Measurements from ENCODE around the gene NXPE3.

The NXPE3 gene

DNA sequence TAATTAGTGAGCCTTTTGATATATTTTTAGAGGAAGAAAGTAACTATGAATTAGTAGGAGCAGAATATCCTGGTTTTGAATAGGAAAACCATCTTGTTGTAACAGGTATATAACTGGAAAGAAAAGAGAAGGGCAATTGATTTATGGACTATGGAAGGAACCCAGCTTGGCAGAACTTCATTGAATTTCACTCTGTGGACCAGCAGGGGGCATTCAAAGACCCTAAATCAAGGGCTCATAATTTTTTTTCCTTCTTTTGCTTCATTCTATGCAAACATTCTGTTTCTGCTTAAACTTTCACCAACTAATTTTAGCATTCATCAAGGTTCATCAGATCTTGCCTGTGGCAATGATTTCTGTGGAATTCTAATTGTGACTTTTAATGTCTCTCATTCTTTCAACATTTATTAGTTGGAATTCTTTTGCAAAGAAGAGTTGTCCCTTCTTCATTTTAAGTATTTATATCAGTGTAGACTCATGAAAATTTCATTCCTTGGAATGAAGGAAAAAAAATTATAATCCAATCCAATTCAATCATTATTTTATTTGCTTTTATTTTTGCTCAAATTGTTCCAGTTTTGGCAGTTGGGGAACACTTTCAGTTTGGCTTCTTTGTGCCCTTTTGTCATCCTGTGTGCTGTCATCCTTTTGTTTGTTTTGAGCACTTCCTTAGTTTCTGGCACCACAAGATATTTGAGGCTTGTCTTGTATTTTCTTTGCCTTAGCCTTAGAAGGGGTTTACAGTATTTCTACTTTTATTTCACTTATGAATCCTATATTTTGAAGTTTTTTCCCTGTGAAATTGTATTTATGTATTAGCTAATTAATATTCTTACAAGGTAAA is 30.4 kb downstream of the NXPE3 start:
- H3K4me3 ChIP-seq (ENCODE audit: low read length): no peak overlapping the region
- no peak overlapping the region for H2AFZ ChIP-seq (ENCODE audit: low read depth, low read length)
- peaks cover 3% of the 10 kb centered on the region for H3K4me1 ChIP-seq (ENCODE audit: insufficient read depth, low read length)
- H3K9me3 ChIP-seq (ENCODE audit: low read length): no peaks in the 10 kb centered on the region
- peaks cover under 1% of the 10 kb centered on the region for H3K36me3 ChIP-seq (ENCODE audit: insufficient read depth, low read length)
- no peaks in the 10 kb centered on the region for H3K27me3 ChIP-seq (ENCODE audit: insufficient read depth, low read length)

DNA sequence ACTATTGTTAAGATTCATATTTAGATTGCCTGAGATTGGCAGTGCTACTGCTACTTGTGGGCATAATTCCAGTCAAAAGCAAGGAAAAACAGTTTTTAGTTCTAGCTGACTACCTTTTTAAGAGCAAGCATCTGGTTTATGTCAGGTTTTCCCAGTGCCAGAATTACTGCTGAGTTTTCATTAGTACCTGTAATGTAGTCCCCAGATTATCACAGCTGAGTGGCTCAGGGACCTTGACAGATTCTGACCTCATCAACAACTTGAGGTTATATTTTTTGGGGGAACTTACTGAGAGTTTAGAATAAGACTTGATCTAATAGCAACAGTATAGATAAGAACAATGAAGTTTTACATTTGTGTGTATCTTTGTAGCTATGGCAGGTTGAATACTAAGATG is 31.0 kb downstream of the NXPE3 start:
- Histone ChIP-seq H3K27me3 (ENCODE audit: insufficient read depth, low read length) (no peaks in the 10 kb centered on the region), H3K4me3 (ENCODE audit: low read length) (no peak overlapping the region), H3K9me3 (ENCODE audit: low read length) (no peaks in the 10 kb centered on the region), H3K4me1 (ENCODE audit: insufficient read depth, low read length) (peaks cover 3% of the 10 kb centered on the region), H2AFZ (ENCODE audit: low read depth, low read length) (no peak overlapping the region), H3K36me3 (ENCODE audit: insufficient read depth, low read length) (no peaks in the 10 kb centered on the region)

DNA sequence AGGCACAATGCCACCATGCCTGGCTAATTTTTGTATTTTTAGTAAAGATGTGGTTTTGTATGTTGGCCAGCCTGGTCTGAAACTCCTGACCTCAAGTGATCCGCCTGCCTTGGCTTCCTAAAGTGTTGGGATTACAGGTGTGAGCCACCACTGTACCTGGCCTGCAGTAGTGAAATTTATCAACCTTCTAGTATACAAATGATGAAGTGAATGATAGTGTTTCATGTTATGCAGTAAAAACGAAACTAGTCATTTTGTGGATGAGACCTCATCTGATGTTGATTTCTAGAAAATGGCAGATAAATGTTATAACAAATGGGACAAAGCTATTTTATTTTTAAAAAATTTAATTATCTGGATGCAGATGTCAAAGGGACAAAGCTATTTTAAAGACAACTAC is 32.9 kb downstream of the NXPE3 start:
- Histone ChIP-seq H3K36me3 (ENCODE audit: insufficient read depth, low read length) (no peaks in the 10 kb centered on the region), H2AFZ (ENCODE audit: low read depth, low read length) (no peak overlapping the region), H3K4me1 (ENCODE audit: insufficient read depth, low read length) (peaks cover 3% of the 10 kb centered on the region), H3K4me3 (ENCODE audit: low read length) (no peak overlapping the region), H3K9me3 (ENCODE audit: low read length) (no peaks in the 10 kb centered on the region), H3K27me3 (ENCODE audit: insufficient read depth, low read length) (no peaks in the 10 kb centered on the region)

DNA sequence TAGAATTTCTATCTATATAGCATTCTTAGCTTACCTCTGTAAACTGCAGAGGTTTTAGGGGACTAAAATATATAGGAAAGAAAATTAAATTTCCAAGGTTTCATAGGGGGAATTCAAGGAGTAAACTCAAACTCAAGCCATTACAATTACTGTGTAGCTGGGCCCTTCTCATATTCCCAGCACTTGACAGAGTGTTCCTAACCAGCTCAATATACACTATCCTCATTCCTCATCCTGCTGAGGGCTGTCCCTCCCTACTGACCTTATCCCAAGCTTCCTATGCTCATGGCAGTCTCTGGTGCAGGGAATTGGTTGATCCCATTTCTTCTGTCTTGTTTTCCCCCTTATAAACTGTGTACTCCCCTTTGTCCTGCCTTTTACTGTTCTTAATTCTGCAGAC is 33.9 kb downstream of the NXPE3 start:
- H2AFZ ChIP-seq (ENCODE audit: low read depth, low read length): no peak overlapping the region
- H3K4me3 ChIP-seq (ENCODE audit: low read length): no peak overlapping the region
- no peaks in the 10 kb centered on the region for H3K9me3 ChIP-seq (ENCODE audit: low read length)
- peaks cover 5% of the 10 kb centered on the region for H3K36me3 ChIP-seq (ENCODE audit: insufficient read depth, low read length)
- H3K4me1 ChIP-seq (ENCODE audit: insufficient read depth, low read length): peaks cover 3% of the 10 kb centered on the region
- no peaks in the 10 kb centered on the region for H3K27me3 ChIP-seq (ENCODE audit: insufficient read depth, low read length)

DNA sequence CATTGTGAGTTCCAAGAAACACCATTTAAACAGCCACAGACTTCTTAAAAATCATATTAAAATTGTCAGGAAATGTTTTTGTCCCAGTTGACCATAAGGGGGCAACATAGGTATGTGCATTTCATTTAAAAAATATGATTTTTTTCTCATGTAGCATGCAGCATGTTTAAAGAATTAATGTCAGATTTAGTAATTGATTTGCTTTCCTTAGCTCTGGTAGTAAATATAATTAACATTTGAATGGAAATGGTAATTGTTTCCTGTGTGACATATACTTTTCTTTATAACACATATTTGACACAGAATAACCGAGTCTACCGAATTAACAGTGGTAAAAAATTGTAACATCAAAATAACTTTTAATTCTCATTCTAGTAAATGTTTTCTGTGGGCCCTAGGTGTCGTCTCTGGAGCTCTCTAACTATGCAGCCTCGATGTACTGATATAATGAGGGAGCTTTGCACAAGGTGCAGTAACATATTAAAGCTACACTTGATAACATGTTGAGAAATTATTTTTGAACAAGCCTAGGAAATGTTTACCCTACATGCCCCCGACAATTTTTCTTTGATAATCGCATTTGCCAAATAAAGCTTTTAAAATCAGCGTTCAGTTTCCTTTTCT is 34.9 kb downstream of the NXPE3 start:
- Histone ChIP-seq H3K36me3 (ENCODE audit: insufficient read depth, low read length) (peaks cover 6% of the 10 kb centered on the region), H3K4me3 (ENCODE audit: low read length) (no peak overlapping the region), H3K4me1 (ENCODE audit: insufficient read depth, low read length) (peaks cover 3% of the 10 kb centered on the region), H3K9me3 (ENCODE audit: low read length) (no peaks in the 10 kb centered on the region), H2AFZ (ENCODE audit: low read depth, low read length) (no peak overlapping the region), H3K27me3 (ENCODE audit: insufficient read depth, low read length) (no peaks in the 10 kb centered on the region)

DNA sequence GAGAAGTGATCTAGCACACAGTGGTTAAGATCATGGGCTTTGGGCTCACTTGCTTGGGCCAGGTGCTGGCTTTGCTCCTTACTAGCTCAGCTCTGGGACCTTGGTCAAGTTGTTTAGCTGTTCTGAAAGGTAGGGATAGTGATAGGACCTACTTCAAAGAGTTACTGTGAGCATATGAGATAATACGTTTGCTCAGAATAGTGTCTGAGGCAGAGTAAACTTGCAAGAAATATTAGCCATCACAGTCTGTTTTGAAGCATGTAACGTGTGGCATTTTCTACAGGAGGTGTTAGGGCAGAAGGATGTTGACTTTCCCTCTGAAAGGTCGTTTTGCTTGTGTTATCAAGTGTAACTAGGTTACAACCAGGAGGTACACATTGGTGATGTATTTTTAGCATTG is 35.8 kb downstream of the NXPE3 start:
- Histone ChIP-seq H2AFZ (ENCODE audit: low read depth, low read length) (no peak overlapping the region), H3K4me1 (ENCODE audit: insufficient read depth, low read length) (no peaks in the 10 kb centered on the region), H3K36me3 (ENCODE audit: insufficient read depth, low read length) (peaks cover 6% of the 10 kb centered on the region), H3K27me3 (ENCODE audit: insufficient read depth, low read length) (no peaks in the 10 kb centered on the region), H3K9me3 (ENCODE audit: low read length) (no peaks in the 10 kb centered on the region), H3K4me3 (ENCODE audit: low read length) (no peak overlapping the region)

DNA sequence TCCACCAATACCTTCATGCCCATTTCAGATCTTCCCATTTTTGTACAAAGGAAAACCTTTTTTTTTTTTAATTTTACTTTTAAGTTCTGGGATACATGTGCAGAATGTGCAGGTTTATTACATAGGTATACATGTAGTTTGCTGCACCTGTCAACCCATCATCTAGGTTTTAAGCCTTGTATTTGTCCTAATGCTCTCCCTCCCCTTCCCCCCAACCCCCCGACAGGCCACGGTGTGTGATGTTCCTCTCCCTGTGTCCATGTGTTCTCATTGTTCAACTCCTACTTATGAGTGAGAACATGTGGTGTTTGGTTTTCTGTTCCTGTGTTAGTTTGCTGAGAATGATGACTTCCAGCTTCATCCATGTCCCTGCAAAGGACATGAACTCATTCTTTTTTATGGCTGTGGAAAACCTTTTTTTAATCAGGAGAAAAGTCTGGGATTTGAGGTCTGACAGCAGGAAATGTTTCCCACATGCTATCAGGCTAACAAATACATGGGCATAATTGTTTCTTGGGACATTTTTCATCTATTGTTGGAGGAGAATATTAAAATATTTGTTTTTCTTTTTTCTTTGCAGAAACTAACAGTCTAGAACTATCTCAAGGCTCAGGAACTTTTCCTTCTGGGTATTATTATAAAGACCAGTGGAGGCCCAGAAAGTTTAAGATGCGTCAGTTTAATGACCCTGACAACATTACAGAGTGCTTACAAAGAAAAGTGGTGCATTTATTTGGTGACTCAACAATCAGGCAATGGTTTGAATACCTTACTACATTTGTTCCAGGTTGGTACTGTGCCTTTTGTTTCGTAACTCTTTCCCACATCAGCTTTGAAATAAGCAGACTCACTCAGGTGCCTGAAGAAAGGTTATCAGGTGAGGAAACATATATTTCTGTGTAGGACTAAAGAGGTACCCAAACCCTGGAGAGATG is 37.5 kb downstream of the NXPE3 start:
- Histone ChIP-seq H3K4me3 (ENCODE audit: low read length) (no peak overlapping the region), H3K27me3 (ENCODE audit: insufficient read depth, low read length) (no peaks in the 10 kb centered on the region), H3K4me1 (ENCODE audit: insufficient read depth, low read length) (no peaks in the 10 kb centered on the region), H2AFZ (ENCODE audit: low read depth, low read length) (no peak overlapping the region), H3K36me3 (ENCODE audit: insufficient read depth, low read length) (peaks cover 6% of the 10 kb centered on the region), H3K9me3 (ENCODE audit: low read length) (peaks cover 3% of the 10 kb centered on the region)

DNA sequence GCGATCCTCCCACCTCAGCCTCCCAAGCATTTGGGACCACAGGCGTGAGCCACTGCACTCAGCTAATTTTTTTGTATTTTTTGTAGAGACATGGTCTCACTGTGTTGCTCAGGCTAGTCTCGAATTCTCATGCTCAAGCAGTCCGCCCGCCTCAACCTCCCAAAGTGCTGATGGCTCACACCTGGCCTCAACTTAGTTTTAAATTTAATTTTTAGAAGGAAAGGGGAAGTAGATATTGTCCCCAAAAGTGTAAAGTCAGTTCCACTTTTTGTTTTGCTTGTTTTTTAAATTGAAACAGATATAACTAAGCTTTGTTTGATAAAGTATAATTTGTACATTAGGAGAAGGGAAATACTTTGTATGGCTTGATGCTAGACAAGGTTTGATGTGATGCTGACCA is 39.0 kb downstream of the NXPE3 start:
- H3K4me3 ChIP-seq (ENCODE audit: low read length): no peak overlapping the region
- H3K36me3 ChIP-seq (ENCODE audit: insufficient read depth, low read length): peaks cover 6% of the 10 kb centered on the region
- no peaks in the 10 kb centered on the region for H3K27me3 ChIP-seq (ENCODE audit: insufficient read depth, low read length)
- peaks cover 3% of the 10 kb centered on the region for H3K9me3 ChIP-seq (ENCODE audit: low read length)
- H3K4me1 ChIP-seq (ENCODE audit: insufficient read depth, low read length): no peaks in the 10 kb centered on the region
- no peak overlapping the region for H2AFZ ChIP-seq (ENCODE audit: low read depth, low read length)

DNA sequence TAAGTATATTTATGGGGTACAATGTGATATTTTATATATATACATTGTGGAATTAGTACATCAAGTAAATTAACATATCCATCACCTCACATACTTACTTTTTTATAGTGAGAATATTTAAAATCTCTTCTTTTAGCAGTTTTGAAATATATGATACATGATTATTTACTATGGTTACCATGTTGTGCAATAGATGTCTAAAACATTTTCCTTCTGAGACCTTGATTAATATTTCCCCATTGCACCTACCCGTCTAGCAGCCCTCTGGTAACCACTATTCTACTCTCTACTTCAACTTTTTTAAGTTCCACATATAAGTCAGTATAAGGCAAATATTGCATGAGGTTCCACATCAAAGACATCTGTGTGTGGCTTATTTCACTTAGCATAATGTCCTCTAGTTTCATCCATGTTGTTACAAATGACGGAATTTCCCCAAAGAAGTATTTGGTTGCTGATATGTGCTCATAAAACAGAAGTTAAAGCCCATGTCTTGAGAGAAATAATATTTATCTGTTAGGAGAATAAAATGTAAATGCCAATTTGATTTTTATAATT is 40.7 kb downstream of the NXPE3 start:
- no peak overlapping the region for H2AFZ ChIP-seq (ENCODE audit: low read depth, low read length)
- no peak overlapping the region for H3K4me3 ChIP-seq (ENCODE audit: low read length)
- peaks cover 3% of the 10 kb centered on the region for H3K9me3 ChIP-seq (ENCODE audit: low read length)
- no peaks in the 10 kb centered on the region for H3K27me3 ChIP-seq (ENCODE audit: insufficient read depth, low read length)
- H3K36me3 ChIP-seq (ENCODE audit: insufficient read depth, low read length): peaks cover 6% of the 10 kb centered on the region
- H3K4me1 ChIP-seq (ENCODE audit: insufficient read depth, low read length): no peaks in the 10 kb centered on the region

DNA sequence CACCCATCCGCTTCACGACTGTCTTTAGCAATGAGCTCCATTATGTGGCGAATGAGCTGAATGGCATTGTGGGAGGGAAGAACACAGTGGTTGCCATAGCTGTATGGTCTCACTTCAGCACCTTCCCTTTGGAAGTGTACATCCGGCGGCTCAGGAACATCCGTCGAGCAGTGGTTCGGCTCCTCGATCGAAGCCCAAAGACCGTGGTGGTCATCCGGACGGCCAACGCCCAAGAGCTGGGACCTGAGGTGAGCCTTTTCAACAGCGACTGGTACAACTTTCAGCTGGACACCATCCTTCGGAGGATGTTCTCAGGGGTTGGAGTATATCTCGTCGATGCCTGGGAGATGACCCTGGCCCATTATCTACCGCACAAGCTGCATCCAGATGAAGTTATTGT is 42.5 kb downstream of the NXPE3 start:
- no peak overlapping the region for H3K4me3 ChIP-seq (ENCODE audit: low read length)
- no peaks in the 10 kb centered on the region for H3K4me1 ChIP-seq (ENCODE audit: insufficient read depth, low read length)
- no peak overlapping the region for H2AFZ ChIP-seq (ENCODE audit: low read depth, low read length)
- peaks cover 3% of the 10 kb centered on the region for H3K9me3 ChIP-seq (ENCODE audit: low read length)
- H3K36me3 ChIP-seq (ENCODE audit: insufficient read depth, low read length): peaks cover 6% of the 10 kb centered on the region
- no peaks in the 10 kb centered on the region for H3K27me3 ChIP-seq (ENCODE audit: insufficient read depth, low read length)

DNA sequence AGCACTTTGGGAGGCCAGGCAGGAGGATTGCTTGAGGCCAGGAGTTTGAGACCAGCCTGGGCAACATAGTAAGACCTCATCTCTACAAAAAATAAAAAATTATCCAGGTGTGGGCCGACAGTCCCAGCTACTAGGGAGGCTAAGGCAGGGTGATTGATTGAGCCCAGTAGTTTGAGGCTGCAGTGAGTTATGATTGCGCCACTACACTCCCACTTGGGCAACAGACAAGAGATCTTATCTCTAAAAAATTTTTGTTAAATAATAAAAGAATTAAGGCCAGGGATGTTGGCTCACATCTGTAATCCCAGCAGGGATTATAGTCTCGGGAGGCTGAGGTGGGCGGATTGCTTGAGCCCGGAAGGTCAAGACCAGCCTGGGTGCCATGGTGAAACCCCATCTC is 44.5 kb downstream of the NXPE3 start:
- Histone ChIP-seq H3K27me3 (ENCODE audit: insufficient read depth, low read length) (no peaks in the 10 kb centered on the region), H3K4me1 (ENCODE audit: insufficient read depth, low read length) (peaks cover 10% of the 10 kb centered on the region), H3K4me3 (ENCODE audit: low read length) (no peak overlapping the region), H3K9me3 (ENCODE audit: low read length) (peaks cover 3% of the 10 kb centered on the region), H2AFZ (ENCODE audit: low read depth, low read length) (no peak overlapping the region), H3K36me3 (ENCODE audit: insufficient read depth, low read length) (no peaks in the 10 kb centered on the region)

DNA sequence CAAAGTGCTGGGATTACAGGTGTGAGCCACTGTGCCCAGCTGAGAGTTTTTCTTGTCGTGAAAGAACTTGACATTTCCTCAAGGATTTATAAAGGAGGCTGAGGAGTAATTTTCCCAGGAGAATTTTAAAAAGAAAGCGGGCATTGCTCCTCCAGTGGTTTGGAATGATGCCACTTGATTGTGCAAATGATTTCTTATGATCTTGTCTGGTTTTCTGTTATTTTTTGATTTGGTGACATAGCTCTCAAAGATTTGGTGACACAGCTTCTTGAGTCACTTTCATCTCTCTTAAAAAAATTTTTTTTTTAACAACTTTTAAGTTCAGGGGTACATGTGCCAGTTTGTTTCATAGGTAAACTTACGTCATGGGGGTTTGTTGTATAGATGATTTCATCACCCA is 45.7 kb downstream of the NXPE3 start:
- Histone ChIP-seq H2AFZ (ENCODE audit: low read depth, low read length) (no peak overlapping the region), H3K4me3 (ENCODE audit: low read length) (no peak overlapping the region), H3K36me3 (ENCODE audit: insufficient read depth, low read length) (no peaks in the 10 kb centered on the region), H3K9me3 (ENCODE audit: low read length) (peaks cover 3% of the 10 kb centered on the region), H3K27me3 (ENCODE audit: insufficient read depth, low read length) (no peaks in the 10 kb centered on the region), H3K4me1 (ENCODE audit: insufficient read depth, low read length) (peaks cover 18% of the 10 kb centered on the region)
